ENCODE measurements around the gene SPOCK3.

Gene SPOCK3

GRCh38 chr4:167176723-167177367 lies 57.4 kb downstream of the SPOCK3 start:
- in situ Hi-C loops (cut with MboI; ENCODE audit: low sequenced_read_pairs): no loop called here

GRCh38 chr4:167171928-167172327 lies 62.4 kb downstream of the SPOCK3 start:
- in situ Hi-C loops (cut with MboI; ENCODE audit: low sequenced_read_pairs): no loop called here

GRCh38 chr4:167168611-167169010 lies 65.7 kb downstream of the SPOCK3 start:
- in situ Hi-C loops (cut with MboI; ENCODE audit: low sequenced_read_pairs): no loop called here

- in situ Hi-C loops (cut with MboI; ENCODE audit: low sequenced_read_pairs): no loop called here
Measured at GRCh38 chr4:167150587-167150986, 83.7 kb downstream of the SPOCK3 start.

GRCh38 chr4:167144605-167145004 lies 89.7 kb downstream of the SPOCK3 start:
- in situ Hi-C loops (cut with MboI; ENCODE audit: low sequenced_read_pairs): no loop called here

GRCh38 chr4:167143018-167143417 lies 91.3 kb downstream of the SPOCK3 start:
- in situ Hi-C loops (cut with MboI; ENCODE audit: low sequenced_read_pairs): no loop called here

GRCh38 chr4:167136270-167136669 lies 98.0 kb downstream of the SPOCK3 start:
- in situ Hi-C loops (cut with MboI; ENCODE audit: low sequenced_read_pairs): no loop called here

- in situ Hi-C loops (cut with MboI; ENCODE audit: low sequenced_read_pairs): no loop called here
Measured at GRCh38 chr4:167129146-167129545, 105.1 kb downstream of the SPOCK3 start.

GRCh38 chr4:167119392-167119791 lies 114.9 kb downstream of the SPOCK3 start:
- in situ Hi-C loops (cut with MboI; ENCODE audit: low sequenced_read_pairs): no loop called here

- in situ Hi-C loops (cut with MboI; ENCODE audit: low sequenced_read_pairs): no loop called here
Measured at GRCh38 chr4:167117273-167117672, 117.0 kb downstream of the SPOCK3 start.

- in situ Hi-C loops (cut with MboI; ENCODE audit: low sequenced_read_pairs): no loop called here
Measured at GRCh38 chr4:167114416-167114971, 119.8 kb downstream of the SPOCK3 start.

GRCh38 chr4:167111622-167112021 lies 122.7 kb downstream of the SPOCK3 start:
- in situ Hi-C loops (cut with MboI; ENCODE audit: low sequenced_read_pairs): no loop called here

GRCh38 chr4:167111092-167111491 lies 123.2 kb downstream of the SPOCK3 start:
- in situ Hi-C loops (cut with MboI; ENCODE audit: low sequenced_read_pairs): no loop called here

GRCh38 chr4:167109859-167110258 lies 124.4 kb downstream of the SPOCK3 start:
- in situ Hi-C loops (cut with MboI; ENCODE audit: low sequenced_read_pairs): no loop called here

GRCh38 chr4:167105857-167106256 lies 128.4 kb downstream of the SPOCK3 start:
- in situ Hi-C loops (cut with MboI; ENCODE audit: low sequenced_read_pairs): no loop called here

- in situ Hi-C loops (cut with MboI; ENCODE audit: low sequenced_read_pairs): no loop called here
Measured at GRCh38 chr4:167102475-167102874, 131.8 kb downstream of the SPOCK3 start.

- in situ Hi-C loops (cut with MboI; ENCODE audit: low sequenced_read_pairs): no loop called here
Measured at GRCh38 chr4:167101035-167101434, 133.3 kb downstream of the SPOCK3 start.

GRCh38 chr4:167100120-167100519 lies 134.2 kb downstream of the SPOCK3 start:
- in situ Hi-C loops (cut with MboI; ENCODE audit: low sequenced_read_pairs): no loop called here

- in situ Hi-C loops (cut with MboI; ENCODE audit: low sequenced_read_pairs): no loop called here
Measured at GRCh38 chr4:167088115-167088514, 146.2 kb downstream of the SPOCK3 start.

GRCh38 chr4:167084321-167084720 lies 150.0 kb downstream of the SPOCK3 start:
- in situ Hi-C loops (cut with MboI; ENCODE audit: low sequenced_read_pairs): no loop called here

- in situ Hi-C loops (cut with MboI; ENCODE audit: low sequenced_read_pairs): no loop called here
Measured at GRCh38 chr4:167079762-167080161, 154.5 kb downstream of the SPOCK3 start.

GRCh38 chr4:167052631-167053091 lies 181.6 kb downstream of the SPOCK3 start:
- in situ Hi-C loops (cut with MboI; ENCODE audit: low sequenced_read_pairs): no loop called here

- in situ Hi-C loops (cut with MboI; ENCODE audit: low sequenced_read_pairs): no loop called here
Measured at GRCh38 chr4:167049257-167049656, 185.0 kb downstream of the SPOCK3 start.
